ENCODE data around the gene SLC2A6.

SLC2A6 gene

GRCh38 chr9:133477992-133478850 lies 678 bp downstream of the SLC2A6 start:
- peak overlapping the region; percentile 41 for H3K4me3 ChIP-seq (ENCODE audit: low read length)
- no peak for TF ChIP-seq CTCF (IDR thresholded peaks at IDR 0.05; ENCODE audit: insufficient read depth, low read depth, low read length, missing control alignments)
- DNase-seq (ENCODE audit: low read depth): peak; percentile 50

GRCh38 chr9:133477461-133477860 lies 1.4 kb downstream of the SLC2A6 start:
- DNase-seq (ENCODE audit: low read depth): no peak
- no peak overlapping the region for H3K4me3 ChIP-seq (ENCODE audit: low read length)
- no peak for TF ChIP-seq CTCF (IDR thresholded peaks at IDR 0.05; ENCODE audit: insufficient read depth, low read depth, low read length, missing control alignments)

- no peak for TF ChIP-seq CTCF (IDR thresholded peaks at IDR 0.05; ENCODE audit: insufficient read depth, low read depth, low read length, missing control alignments)
- DNase-seq (ENCODE audit: low read depth): no peak
- no peak overlapping the region for H3K4me3 ChIP-seq (ENCODE audit: low read length)
Measured at GRCh38 chr9:133476941-133477340, 2.0 kb downstream of the SLC2A6 start.

GRCh38 chr9:133476036-133476931 lies 2.6 kb downstream of the SLC2A6 start:
- no peak for DNase-seq (ENCODE audit: low read depth)
- no peak for TF ChIP-seq CTCF (IDR thresholded peaks at IDR 0.05; ENCODE audit: insufficient read depth, low read depth, low read length, missing control alignments)
- no peak overlapping the region for H3K4me3 ChIP-seq (ENCODE audit: low read length)

- no peak overlapping the region for H3K4me3 ChIP-seq (ENCODE audit: low read length)
- no peak for TF ChIP-seq CTCF (IDR thresholded peaks at IDR 0.05; ENCODE audit: insufficient read depth, low read depth, low read length, missing control alignments)
- no peak for DNase-seq (ENCODE audit: low read depth)
Measured at GRCh38 chr9:133475292-133476012, 3.4 kb downstream of the SLC2A6 start.

GRCh38 chr9:133474853-133475252 lies 4.0 kb downstream of the SLC2A6 start:
- no peak for DNase-seq (ENCODE audit: low read depth)
- TF ChIP-seq CTCF (IDR thresholded peaks at IDR 0.05; ENCODE audit: insufficient read depth, low read depth, low read length, missing control alignments): no peak
- no peak overlapping the region for H3K4me3 ChIP-seq (ENCODE audit: low read length)

Data from epithelial cell of esophagus (primary cell).